Measurements from ENCODE around the gene KCNMA1.
"Not testable (repeated sequence)": the region's sequence is repeated elsewhere in the genome, so short reads cannot be mapped to it uniquely, and the experiment has no call there.

Gene KCNMA1

DNA sequence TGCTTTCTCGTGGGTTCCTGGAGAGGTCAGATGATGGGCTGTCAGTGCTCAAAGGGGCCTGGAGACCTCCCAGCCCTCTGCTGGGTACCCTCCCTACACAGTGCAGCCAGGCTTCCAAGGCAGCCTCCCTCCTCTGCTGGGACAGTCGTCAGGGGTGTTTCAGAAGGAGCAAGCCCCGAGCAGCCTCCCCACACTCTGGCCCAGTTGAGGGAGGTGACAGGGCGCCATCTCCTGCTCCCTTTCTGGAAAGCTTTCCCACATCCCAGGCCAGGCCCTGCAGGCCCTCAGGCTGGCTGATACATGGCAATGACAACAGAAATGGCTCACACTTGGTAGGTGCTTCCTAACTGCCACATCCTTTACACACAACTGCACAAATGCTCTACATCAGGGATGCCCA lies 32.1 kb downstream of the KCNMA1 start:
- no peak for DNase-seq (ENCODE audit: low read depth in 2 of 2)

- no peak for DNase-seq (ENCODE audit: low read depth in 2 of 2)
Observed at GRCh38 chr10:77604941-77605351, 32.7 kb downstream of the KCNMA1 start.

GRCh38 chr10:77604063-77604462 lies 33.5 kb downstream of the KCNMA1 start:
- no peak for DNase-seq (ENCODE audit: low read depth in 2 of 2)

DNA sequence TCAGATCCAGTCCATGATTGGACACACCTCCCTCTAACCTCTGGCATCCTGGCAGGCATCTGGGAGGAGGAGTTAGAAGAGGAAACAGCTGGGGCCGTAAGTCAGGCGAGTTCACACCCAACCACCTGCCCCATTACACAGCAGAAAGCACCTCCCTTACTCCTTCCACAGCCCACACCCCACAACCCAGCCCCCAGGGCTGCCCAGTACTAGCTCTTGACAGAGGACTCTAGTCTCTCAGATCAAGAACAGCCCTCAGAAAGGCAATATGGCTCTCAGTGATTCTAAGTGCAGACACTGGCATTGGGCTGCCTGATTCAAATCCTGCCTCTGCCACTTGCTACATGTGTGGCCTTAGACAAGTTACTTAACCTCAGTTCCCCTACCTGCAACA lies 34.1 kb downstream of the KCNMA1 start:
- DNase-seq (ENCODE audit: low read depth in 2 of 2), result no peak

- DNase-seq (ENCODE audit: low read depth in 2 of 2), result no peak
Observed at GRCh38 chr10:77602913-77603533, 34.6 kb downstream of the KCNMA1 start.

DNA sequence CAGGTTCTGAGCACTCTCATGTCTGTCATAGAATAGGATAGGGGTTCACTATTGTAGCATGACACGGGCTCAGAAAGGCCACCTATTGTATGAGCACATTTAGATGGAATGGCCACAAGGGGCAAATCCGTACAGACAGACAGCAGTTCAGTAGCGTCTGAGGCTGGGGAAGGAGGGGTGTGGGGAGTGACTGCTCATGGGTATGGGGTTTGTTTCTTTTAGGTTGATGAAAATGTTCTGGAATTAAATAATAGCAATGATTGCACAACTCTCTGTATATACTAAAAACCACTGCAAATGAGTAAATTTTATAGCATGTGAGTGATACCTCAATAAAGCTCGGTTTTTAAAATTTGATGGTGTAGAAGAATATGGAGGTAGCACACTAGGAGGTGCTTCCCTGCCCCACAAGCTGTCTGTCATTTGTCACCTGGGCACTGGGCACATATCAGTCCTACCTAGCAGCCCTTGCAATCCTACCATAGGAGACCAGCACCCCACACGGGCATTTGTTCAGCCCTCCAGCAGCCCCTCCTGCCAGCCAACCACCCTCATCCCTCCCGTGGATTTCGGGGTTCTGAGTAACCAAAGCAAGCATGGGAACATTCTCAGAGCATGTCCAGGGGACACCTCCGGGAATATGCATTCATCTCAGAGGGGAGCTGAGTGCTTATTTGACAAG lies 35.2 kb downstream of the KCNMA1 start:
- DNase-seq (ENCODE audit: low read depth in 2 of 2), result no peak

GRCh38 chr10:77601488-77601887 lies 36.1 kb downstream of the KCNMA1 start:
- no peak for DNase-seq (ENCODE audit: low read depth in 2 of 2)

- DNase-seq (ENCODE audit: low read depth in 2 of 2), result no peak
Observed at GRCh38 chr10:77600640-77601039, 37.0 kb downstream of the KCNMA1 start.

DNA sequence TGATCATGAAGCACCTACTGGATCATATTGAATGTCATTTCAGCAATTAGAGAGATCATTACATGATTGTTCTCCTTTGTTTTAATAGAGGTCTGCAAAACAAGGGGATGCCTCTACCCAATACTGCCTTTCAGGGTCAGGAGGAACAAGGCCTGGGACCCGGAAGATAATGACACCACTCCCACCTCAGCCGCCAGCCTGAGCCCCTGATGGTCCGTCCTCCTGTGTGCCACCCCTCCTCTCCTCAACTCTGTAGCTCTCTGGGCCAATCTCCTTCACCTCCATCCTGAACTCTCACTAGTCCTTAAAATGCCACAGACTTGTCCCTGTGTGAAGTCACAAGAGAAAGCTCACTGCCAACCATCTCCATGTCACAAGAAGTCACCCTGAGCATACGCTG lies 38.0 kb downstream of the KCNMA1 start:
- DNase-seq (ENCODE audit: low read depth in 2 of 2), result no peak

DNA sequence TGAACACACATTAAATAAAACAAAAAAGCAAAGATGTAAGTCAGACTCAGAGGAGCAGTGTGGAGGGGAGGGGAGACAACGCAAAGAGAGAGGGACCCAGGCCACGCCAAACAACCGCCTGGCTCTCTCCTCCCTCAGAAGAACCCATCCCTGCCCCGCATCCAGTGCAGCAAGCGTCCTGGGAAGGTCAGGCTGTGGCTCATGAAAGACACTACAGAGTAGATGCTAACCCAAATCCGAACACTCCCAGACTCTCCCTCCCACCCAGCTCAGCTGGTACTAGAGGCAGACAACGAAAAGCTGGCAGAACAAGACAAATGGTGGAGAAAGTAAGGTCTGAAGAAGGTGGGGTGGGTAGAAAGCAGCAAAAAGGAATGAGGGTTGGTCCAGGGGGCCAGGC lies 39.0 kb downstream of the KCNMA1 start:
- no peak for DNase-seq (ENCODE audit: low read depth in 2 of 2)

DNA sequence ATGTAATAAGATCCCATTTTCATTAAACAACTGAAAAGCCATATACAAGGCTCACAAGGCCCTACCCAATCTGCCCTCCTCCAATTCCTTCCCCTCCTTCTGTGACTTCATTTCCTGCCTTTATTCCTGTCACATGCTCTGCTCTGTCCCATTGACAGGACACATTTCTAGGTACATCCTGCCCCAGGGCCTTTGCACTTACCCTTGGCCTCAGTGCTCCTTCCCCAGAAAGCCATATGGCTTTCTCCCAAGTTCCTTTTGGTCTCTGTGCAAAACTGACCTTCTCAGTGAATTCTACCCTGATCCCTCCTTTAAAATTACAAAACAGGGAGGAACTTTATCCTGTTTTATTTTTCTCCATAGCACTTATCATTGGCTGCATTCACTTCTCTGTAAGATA lies 40.0 kb downstream of the KCNMA1 start:
- no peak for DNase-seq (ENCODE audit: low read depth in 2 of 2)

- no peak for DNase-seq (ENCODE audit: low read depth in 2 of 2)
Observed at GRCh38 chr10:77594471-77594783, 43.2 kb downstream of the KCNMA1 start.

DNA sequence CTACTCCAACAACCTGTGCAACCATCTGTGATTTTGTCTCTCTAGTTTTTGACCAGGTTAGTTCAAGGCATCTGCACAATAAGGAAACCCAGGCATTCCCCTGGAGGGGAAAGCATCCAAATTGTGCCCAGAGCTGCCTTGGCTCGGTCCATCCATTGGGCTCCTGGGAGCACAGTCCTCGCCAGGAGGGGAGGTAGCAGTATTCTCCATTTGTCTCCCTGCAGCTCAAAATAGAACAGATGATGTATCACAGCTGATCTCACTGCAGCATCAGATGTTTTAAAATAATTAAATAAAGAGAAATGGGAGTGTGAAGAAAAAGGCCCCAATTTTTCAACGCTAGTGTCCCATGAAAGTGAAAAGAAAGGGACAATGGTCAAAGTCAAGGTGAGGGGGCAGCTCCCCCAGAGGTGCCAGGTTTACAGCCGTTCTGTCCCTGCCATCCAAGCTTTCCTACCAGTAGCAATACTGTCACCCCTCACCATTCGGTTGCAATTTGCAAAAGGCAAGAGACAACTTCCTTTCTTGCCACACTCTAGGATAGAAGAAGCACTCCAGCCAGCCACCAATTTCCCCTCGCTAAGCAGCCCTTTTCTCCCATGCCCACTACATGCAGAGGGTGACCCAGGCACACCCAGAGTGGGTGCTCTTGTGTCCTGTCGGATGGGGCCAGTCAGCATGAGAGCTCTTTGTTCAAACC lies 43.7 kb downstream of the KCNMA1 start:
- no peak for DNase-seq (ENCODE audit: low read depth in 2 of 2)

DNA sequence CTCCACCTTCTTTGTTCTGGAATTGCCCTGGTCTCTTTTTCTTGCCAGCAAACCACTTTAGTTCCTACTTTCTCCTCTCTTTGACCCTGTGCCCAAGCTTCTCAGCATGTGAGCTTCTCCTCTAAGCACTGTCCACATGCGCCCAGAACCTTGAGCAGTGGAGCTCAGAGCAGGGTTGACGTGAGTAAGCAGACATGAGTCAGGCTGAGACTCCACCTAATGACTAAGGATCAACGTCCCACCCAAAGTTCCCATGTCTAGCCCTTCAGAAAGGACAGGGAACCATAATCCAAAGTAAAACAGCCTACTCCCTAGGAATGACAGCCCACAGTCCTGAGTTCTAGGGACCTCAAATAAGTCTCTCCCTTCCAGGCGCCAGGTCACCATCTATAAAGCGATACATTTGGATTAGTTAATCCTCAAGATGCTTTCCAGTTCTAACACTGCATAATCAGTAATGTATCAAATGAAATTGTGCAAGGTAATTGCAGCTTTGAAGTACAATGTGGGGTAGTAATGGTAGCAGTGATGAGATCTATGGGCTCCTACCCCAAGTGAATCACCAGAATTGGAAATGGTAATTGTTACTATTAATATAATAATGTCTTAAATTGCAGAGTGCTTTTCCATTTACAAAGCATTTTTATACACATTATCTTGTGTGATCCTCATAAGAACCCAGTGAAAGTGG lies 44.5 kb downstream of the KCNMA1 start:
- no peak for DNase-seq (ENCODE audit: low read depth in 2 of 2)

DNA sequence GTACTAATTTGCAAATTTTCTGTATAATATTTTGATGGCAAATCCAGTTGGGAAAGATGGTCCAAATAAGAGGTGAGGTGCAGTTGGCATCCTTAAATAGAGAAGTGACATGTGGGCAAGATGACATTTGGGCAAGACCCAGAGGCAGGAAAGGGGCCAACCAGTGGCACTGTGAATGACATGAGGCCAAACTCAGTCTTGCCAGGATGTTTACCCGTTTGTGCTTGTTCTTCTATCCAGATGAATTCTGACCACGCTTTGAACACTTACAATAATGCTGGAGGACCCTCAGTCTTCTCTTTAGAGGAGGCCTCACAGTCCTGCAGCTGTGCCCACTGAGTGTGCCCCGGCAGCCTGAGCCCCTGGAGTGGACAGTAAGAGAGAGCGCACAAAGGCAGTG lies 45.1 kb downstream of the KCNMA1 start:
- no peak for DNase-seq (ENCODE audit: low read depth in 2 of 2)

- DNase-seq (ENCODE audit: low read depth in 2 of 2), result no peak
Observed at GRCh38 chr10:77591238-77591880, 46.2 kb downstream of the KCNMA1 start.

- no peak for DNase-seq (ENCODE audit: low read depth in 2 of 2)
Observed at GRCh38 chr10:77590344-77591237, 47.0 kb downstream of the KCNMA1 start.

DNA sequence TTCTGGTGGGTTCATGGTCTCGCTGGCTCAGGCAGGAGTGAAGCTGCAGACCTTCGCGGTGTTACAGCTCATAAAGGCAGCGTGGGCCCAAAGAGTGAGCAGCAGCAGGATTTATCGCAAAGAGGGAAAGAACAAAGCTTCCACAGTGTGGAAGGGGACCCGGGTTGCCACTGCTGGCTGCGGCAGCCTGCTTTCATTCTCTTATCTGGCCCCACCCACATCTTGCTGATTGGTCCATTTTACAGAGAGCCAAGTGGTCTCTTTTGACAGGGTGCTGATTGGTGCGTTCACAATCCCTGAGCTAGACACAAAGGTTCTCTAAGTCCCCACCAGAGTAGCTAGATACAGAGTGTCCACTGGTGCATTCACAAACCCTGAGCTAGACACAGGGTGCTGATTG lies 47.9 kb downstream of the KCNMA1 start:
- DNase-seq (ENCODE audit: low read depth in 2 of 2), result not testable (repeated sequence)

DNA sequence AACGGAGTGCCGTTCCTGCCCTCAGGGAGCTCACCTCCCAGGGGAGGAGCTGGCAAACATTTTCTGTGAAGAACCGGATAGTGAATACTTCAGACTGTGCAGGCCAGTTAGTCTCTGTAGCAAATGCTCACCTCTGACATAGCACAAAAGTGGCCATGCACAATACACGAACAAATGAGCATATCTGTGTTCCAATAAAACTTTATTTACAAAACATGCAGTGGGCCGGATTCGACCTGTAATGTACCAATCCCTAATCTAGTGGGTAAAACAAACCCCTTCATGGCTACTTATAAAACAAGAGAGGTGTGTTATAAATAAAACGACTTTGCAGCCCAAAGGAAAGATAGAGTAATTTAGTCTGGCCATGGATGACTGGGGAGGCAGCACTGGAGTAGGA lies 48.7 kb downstream of the KCNMA1 start:
- DNase-seq (ENCODE audit: low read depth in 2 of 2), result no peak

DNA sequence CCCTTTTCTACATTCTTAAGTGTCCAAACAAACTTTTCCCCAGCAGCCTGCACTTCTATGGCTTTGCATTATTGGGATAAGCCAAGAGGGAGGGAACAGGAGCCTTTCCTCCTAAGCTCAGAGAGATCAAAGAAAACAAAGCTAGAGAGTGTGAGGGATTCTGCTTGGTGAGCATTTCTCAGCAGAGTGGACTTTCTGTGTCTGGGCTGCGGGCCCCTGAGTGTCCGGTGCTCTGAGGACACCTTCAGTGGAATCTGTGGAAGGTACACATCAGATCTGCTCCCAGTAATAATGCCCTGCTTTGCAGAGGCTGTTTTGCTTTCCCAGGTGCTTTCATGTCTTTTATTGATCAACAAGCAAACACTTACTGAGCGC lies 50.2 kb downstream of the KCNMA1 start:
- DNase-seq (ENCODE audit: low read depth in 2 of 2), result no peak

DNA sequence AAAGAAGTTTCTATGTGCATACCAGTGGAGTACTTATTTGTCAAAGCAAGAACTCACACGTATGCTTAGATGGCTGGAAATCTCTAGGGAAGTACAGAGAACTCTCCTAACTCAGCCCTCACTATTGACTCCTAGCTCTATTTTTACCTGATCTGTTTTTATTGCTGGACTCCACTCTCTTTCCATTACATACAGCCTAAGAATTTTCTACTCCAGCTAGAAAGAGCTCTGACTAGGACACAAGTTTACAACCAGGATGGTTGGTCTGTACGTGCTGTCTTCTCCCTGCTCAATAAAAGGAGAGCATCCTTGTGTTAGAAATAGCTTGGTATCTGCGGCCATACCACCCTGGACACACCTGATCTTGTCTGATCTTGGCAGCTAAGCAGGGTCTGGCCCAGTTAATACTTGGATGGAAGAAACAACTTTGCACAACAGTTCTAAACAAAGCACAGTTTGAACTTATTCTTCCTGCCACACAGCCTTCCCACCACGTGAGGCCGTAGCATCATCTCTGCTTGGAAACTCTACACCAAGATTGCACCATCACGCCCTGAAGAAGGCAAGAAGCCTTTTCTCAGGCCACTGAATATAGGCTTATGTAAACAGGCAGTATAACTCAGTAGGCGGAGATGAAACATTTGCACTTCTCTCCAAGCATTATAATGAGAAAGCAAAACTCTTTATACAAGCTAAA lies 50.7 kb downstream of the KCNMA1 start:
- no peak for DNase-seq (ENCODE audit: low read depth in 2 of 2)
